Natural killer cell (primary cell): ENCODE results near the gene MCM10. TPM values are rescaled to one million over a fixed set of nuclear protein-coding genes. Genes with fewer than 3 reads are reported as not detected.

ENCODE experiments used
- ATAC-seq, 3 donors: fragments of 150-1000 bp in 2 of 3; fragments of 200-7000 bp in 1 of 3; cut with Tn5 transposase; 1 replicate in 1 of 3; 2 replicates in 2 of 3; pipeline ENCODE4 v1.10.0; 2021; ENCODE audit warnings: mild to moderate bottlenecking in 2 of 3, moderate library complexity in 2 of 3
- DNase-seq, 2 donors: peaks; one replicate each; pipeline versions ENCODE4 v3.0.0 to v3.0.0-alpha.2; 2013 to 2021; ENCODE audit warnings: mixed read lengths in 1 of 2
- H3K27ac ChIP-seq: one replicate; pipeline ENCODE4 v1.5.1; 2013; ENCODE audit warnings: mild to moderate bottlenecking, low read length
- H3K27me3 ChIP-seq: one replicate; pipeline ENCODE4 v1.6.1; 2013; ENCODE audit warnings: low read length; ENCODE audit not compliant: control insufficient read depth, insufficient read depth
- H3K36me3 ChIP-seq: one replicate; pipeline ENCODE4 v1.6.1; 2013; ENCODE audit warnings: low read length; ENCODE audit not compliant: control insufficient read depth, insufficient read depth
- H3K4me1 ChIP-seq: one replicate; pipeline ENCODE4 v1.6.1; 2013; ENCODE audit warnings: low read length; ENCODE audit not compliant: control insufficient read depth, insufficient read depth
- H3K4me3 ChIP-seq: one replicate; pipeline ENCODE4 v1.5.1; 2013; ENCODE audit warnings: low read length
- H3K9me3 ChIP-seq: one replicate; pipeline ENCODE4 v1.6.1; 2013; ENCODE audit warnings: low read length; ENCODE audit not compliant: control insufficient read depth, insufficient read depth
- H3K27ac Mint-ChIP-seq, 2 donors: one replicate each; pipeline ENCODE4 v1.8.0; 2022; ENCODE audit warnings: mild to moderate bottlenecking in 2 of 2, mixed read lengths in 2 of 2, moderate library complexity in 1 of 2
- H3K27me3 Mint-ChIP-seq, 2 donors: one replicate each; pipeline ENCODE4 v1.8.0; 2022; ENCODE audit warnings: low read depth in 2 of 2, mixed read lengths in 2 of 2
- H3K36me3 Mint-ChIP-seq: one replicate; pipeline ENCODE4 v1.8.0; 2022; ENCODE audit warnings: mixed read lengths
- H3K4me1 Mint-ChIP-seq, 2 donors: one replicate each; pipeline ENCODE4 v1.8.0; 2022; ENCODE audit warnings: mixed read lengths in 2 of 2
- H3K4me3 Mint-ChIP-seq: one replicate; pipeline ENCODE4 v1.8.0; 2022; ENCODE audit warnings: mild to moderate bottlenecking, moderate library complexity, mixed read lengths
- H3K9me3 Mint-ChIP-seq, 2 donors: one replicate each; pipeline ENCODE4 v1.8.0; 2022; ENCODE audit warnings: mixed read lengths in 2 of 2
- WGBS: methylation state at CpG from one replicate; pipeline ENCODE4 v1.1.7; 2013; ENCODE audit warnings: missing lambda C conversion rate; ENCODE audit not compliant: insufficient coverage; 5-methylcytosine and 5-hydroxymethylcytosine counted together
- intact Hi-C: fragments of 100-400 bp; cut with micrococcal nuclease; formaldehyde crosslinking; loops from one replicate; pipeline ENCODE4 v1.14.2; 2022
- total RNA-seq, 4 donors: library from RNA; stranded (reverse); fragments of 120-200 nt in 1 of 4; gene quantifications; one replicate each; pipeline versions ENCODE4 v1.2.3 to v1.2.4, GENCODE V29; 2013 to 2022
- TF ChIP-seq, protein P1 (sequence below): fragments of 200-600 bp; IDR thresholded peaks from one replicate; pipeline ENCODE4 v1.8.0; 2022; ENCODE audit warnings: antibody characterized with exemption

The MCM10 gene
- total RNA-seq, 3 donors from 2014 or later (not counting 1 experiment from before 2014, with no cell fraction given), result 0.73 to 2.9 (median 1.3) TPM

DNA sequence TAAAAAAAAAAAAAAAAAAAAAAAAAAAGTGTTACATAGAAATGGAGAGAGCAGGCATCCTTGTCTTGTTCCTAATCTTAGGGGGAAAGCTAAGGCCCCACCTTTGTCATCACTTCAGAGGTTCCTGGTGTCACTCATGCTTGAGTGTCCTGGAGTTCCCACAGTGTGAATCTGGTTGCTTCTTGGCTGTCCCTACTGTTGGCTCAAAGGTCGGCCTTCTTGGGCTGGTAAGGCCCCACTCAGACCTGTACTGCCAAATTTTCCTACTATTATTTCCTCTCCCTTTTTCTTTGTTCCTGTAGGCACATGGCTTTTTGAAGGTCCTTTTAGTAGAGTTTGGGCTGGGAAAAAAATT lies 39.9 kb upstream of the MCM10 start:
- Histone ChIP-seq H3K27ac (no peak overlapping the region), H3K9me3 (no peaks in the 10 kb centered on the region), H3K27me3 (no peaks in the 10 kb centered on the region), H3K36me3 (peaks cover 83% of the 10 kb centered on the region), H3K4me1 (peaks cover 16% of the 10 kb centered on the region), H3K4me3 (no peak overlapping the region)
- Mint-ChIP-seq H3K27me3 (no peaks in the 10 kb centered on the region), H3K4me1 (peaks cover 32 to 37% of the 10 kb centered on the region in 2 donors), H3K4me3 (no peak overlapping the region), H3K9me3 (no peaks in the 10 kb centered on the region), H3K27ac (peak overlapping the region in 1 of 2 donors; percentile 73), H3K36me3 (peaks cover 65% of the 10 kb centered on the region)
- 93% methylated on average over 1 of the region's 1 CpG for WGBS
- intact Hi-C loops, result no loop called here
- TF ChIP-seq, protein P1, sequence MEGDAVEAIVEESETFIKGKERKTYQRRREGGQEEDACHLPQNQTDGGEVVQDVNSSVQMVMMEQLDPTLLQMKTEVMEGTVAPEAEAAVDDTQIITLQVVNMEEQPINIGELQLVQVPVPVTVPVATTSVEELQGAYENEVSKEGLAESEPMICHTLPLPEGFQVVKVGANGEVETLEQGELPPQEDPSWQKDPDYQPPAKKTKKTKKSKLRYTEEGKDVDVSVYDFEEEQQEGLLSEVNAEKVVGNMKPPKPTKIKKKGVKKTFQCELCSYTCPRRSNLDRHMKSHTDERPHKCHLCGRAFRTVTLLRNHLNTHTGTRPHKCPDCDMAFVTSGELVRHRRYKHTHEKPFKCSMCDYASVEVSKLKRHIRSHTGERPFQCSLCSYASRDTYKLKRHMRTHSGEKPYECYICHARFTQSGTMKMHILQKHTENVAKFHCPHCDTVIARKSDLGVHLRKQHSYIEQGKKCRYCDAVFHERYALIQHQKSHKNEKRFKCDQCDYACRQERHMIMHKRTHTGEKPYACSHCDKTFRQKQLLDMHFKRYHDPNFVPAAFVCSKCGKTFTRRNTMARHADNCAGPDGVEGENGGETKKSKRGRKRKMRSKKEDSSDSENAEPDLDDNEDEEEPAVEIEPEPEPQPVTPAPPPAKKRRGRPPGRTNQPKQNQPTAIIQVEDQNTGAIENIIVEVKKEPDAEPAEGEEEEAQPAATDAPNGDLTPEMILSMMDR, result no peak
- no peak for DNase-seq
- no peak for ATAC-seq

DNA sequence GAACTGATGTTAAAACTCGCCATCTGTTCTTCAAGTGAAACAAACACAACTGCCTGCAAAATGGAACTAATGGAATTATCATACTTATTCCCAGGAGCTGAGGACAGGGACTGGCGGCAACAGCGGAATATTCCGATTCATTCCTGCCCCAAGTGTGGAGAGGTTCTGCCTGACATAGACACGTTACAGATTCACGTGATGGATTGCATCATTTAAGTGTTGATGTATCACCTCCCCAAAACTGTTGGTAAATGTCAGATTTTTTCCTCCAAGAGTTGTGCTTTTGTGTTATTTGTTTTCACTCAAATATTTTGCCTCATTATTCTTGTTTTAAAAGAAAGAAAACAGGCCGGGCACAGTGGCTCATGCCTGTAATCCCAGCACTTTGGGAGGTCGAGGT lies 24.7 kb upstream of the MCM10 start:
- Histone ChIP-seq H3K27ac (no peak overlapping the region), H3K27me3 (no peaks in the 10 kb centered on the region), H3K9me3 (no peaks in the 10 kb centered on the region), H3K4me1 (no peaks in the 10 kb centered on the region), H3K4me3 (no peak overlapping the region), H3K36me3 (peaks cover 87% of the 10 kb centered on the region)
- Mint-ChIP-seq H3K4me1 (peaks cover 0 to 4% of the 10 kb centered on the region in 2 donors), H3K27ac (no peak overlapping the region), H3K36me3 (peaks cover 25% of the 10 kb centered on the region), H3K9me3 (no peaks in the 10 kb centered on the region), H3K4me3 (no peak overlapping the region), H3K27me3 (no peaks in the 10 kb centered on the region)
- WGBS, result 99% methylated on average over 8 of the region's 8 CpGs
- DNase-seq, result no peak
- no peak for ATAC-seq
- intact Hi-C loops, result no loop called here
- TF ChIP-seq, protein P1, result no peak

DNA sequence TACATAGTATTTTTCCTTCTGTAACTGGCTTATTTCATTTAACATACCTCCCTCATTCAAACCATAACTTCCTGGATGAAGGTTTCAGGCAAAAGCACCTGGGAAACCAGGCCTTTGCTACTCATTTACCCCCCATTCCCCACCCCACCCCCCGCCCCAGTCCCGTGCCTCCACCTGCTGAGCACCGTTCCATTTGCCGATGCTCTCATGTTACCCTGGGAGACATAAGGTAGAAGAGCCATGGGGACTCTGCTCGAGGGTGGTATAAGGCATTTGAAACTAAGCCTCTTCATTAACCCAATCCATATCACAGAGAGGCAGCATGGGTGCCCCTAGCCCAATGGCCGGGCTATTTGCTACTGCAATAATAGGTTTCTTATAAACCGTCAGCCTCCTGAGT lies 22.2 kb upstream of the MCM10 start:
- Mint-ChIP-seq H3K36me3 (peaks cover 14% of the 10 kb centered on the region), H3K27me3 (no peaks in the 10 kb centered on the region), H3K4me3 (no peak overlapping the region), H3K27ac (peak overlapping the region in 1 of 2 donors; percentile 38), H3K9me3 (no peaks in the 10 kb centered on the region), H3K4me1 (peaks cover 0 to 4% of the 10 kb centered on the region in 2 donors)
- TF ChIP-seq, protein P1, result no peak
- intact Hi-C loops, result no loop called here
- no peaks in the 10 kb centered on the region for H3K9me3 ChIP-seq
- 98% methylated on average over 5 of the region's 7 CpGs for WGBS
- H3K27me3 ChIP-seq, result no peaks in the 10 kb centered on the region
- H3K27ac ChIP-seq, result no peak overlapping the region
- H3K36me3 ChIP-seq, result peaks cover 64% of the 10 kb centered on the region
- no peak overlapping the region for H3K4me3 ChIP-seq
- DNase-seq (no peak), ATAC-seq (no peak)
- H3K4me1 ChIP-seq, result no peaks in the 10 kb centered on the region

DNA sequence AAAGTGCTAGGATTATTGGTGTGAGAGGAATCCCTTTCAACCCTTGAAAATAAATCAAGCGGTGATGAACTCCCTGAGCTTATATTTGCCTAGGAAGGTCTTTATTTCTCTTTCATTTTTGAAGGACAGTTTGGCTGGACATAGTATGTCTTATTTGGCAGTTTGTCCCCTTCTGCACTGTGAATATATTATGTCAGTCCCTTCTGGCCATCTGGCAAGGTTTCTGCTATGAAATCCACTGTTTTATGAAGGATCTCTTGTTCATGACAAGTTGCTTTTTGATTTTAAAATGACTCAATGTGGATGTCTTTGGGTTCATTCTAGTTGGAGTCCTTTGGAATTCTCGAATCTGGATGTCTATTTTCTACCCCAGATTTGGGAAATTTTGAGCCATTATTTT lies 21.7 kb upstream of the MCM10 start:
- Histone ChIP-seq H3K9me3 (no peaks in the 10 kb centered on the region), H3K27ac (no peak overlapping the region), H3K4me1 (no peaks in the 10 kb centered on the region), H3K36me3 (peaks cover 60% of the 10 kb centered on the region), H3K27me3 (no peaks in the 10 kb centered on the region), H3K4me3 (no peak overlapping the region)
- DNase-seq (no peak), ATAC-seq (no peak)
- Mint-ChIP-seq H3K4me3 (no peak overlapping the region), H3K36me3 (peaks cover 20% of the 10 kb centered on the region), H3K27ac (peak overlapping the region in 1 of 2 donors; percentile 7), H3K4me1 (peaks cover 0 to 4% of the 10 kb centered on the region in 2 donors), H3K9me3 (peaks cover 0 to 2% of the 10 kb centered on the region in 2 donors), H3K27me3 (no peaks in the 10 kb centered on the region)
- TF ChIP-seq, protein P1, result no peak
- intact Hi-C loops, result no loop called here
- 88% methylated on average over 2 of the region's 2 CpGs for WGBS
